PFSK-1 (cell line): ENCODE results near the gene FARS2.

Experiments used
- POLR2AphosphoS5 ChIP-seq: IDR thresholded peaks from 2 replicates; pipeline ENCODE4 v1.6.1; 2012; ENCODE audit warnings: low read depth, mild to moderate bottlenecking, control low read depth, low read length, moderate library complexity
- REST ChIP-seq, 2 experiments: IDR thresholded peaks; 2 replicates each; pipeline versions ENCODE4 v1.6.1 to v1.8.0; 2011 to 2012; ENCODE audit warnings: low read depth in 2 of 2, low read length in 2 of 2, control low read depth in 1 of 2, inconsistent platforms in 1 of 2, mild to moderate bottlenecking in 1 of 2, moderate library complexity in 1 of 2; ENCODE audit not compliant: insufficient read depth in 1 of 2
- SIN3A ChIP-seq: IDR thresholded peaks from 2 replicates; pipeline ENCODE4 v1.6.1; 2012; ENCODE audit warnings: mild to moderate bottlenecking, low read length, moderate library complexity, borderline replicate concordance; ENCODE audit not compliant: insufficient read depth

DNA sequence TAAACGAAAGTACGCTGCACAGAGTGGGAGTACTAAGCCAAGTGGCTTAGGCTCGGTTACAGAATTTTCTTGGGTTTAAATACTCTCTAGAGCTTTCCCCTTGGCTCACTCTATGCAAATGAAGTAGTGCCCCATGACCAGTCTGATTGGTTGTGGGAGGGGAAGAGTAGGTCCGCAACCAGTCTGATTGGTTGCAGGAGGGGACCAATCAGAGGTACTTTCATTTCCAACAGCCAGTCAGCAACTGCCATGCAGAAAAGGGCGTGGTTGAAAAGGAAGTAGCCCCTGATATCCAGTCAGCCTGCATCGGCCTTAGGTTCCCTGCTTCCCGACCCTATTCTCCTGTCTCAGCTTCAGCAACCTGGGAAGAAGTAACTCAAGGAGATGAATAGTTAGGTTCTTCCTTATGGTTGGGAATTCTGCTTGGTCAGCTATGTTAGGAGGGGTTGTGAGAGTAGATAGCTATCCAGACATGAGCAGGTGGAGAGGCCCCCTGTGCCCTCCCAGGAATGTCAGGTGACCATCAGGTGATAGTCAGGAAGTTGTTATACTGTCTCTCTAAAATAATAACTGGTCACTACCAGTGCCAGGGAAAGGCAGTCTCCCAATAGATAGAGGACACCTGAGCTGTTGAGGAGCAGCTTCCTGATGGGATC lies 57.4 kb downstream of the FARS2 start:
- TF ChIP-seq POLR2AphosphoS5, result no peak
- TF ChIP-seq REST (IDR thresholded peaks at IDR 0.05; ENCODE audit: insufficient read depth in 1 of 2, low read depth in 2 of 2, low read length in 2 of 2), result no peak
- TF ChIP-seq SIN3A, result no peak
